GM10248 (cell line): ENCODE results near the gene SEBOX.

Source experiments
- CTCF ChIA-PET: fragments of 300-600 bp; sonication (Branson Sonifier 250); formaldehyde crosslinking; extraction: SDS; loops from one replicate; lab custom pipeline; 2021; ENCODE audit warnings: antibody characterized with exemption; lab: Yijun Ruan, JAX
- POLR2A ChIA-PET: fragments of 350-650 bp; sonication (Branson Sonifier 250); formaldehyde crosslinking; extraction: SDS; loops from one replicate; lab custom pipeline; 2020; ENCODE audit warnings: antibody characterized with exemption; lab: Yijun Ruan, JAX
- DNase-seq: peaks from one replicate; pipeline ENCODE4 v3.0.0; 2012; ENCODE audit errors: extremely low spot score
- TF ChIP-seq, protein P1 (sequence below): IDR thresholded peaks from 2 replicates; pipeline ENCODE4 v1.5.1; 2012; ENCODE audit warnings: mild to moderate bottlenecking, low read depth; ENCODE audit errors: extremely low read depth, missing control alignments, control extremely low read depth

The SEBOX gene

DNA sequence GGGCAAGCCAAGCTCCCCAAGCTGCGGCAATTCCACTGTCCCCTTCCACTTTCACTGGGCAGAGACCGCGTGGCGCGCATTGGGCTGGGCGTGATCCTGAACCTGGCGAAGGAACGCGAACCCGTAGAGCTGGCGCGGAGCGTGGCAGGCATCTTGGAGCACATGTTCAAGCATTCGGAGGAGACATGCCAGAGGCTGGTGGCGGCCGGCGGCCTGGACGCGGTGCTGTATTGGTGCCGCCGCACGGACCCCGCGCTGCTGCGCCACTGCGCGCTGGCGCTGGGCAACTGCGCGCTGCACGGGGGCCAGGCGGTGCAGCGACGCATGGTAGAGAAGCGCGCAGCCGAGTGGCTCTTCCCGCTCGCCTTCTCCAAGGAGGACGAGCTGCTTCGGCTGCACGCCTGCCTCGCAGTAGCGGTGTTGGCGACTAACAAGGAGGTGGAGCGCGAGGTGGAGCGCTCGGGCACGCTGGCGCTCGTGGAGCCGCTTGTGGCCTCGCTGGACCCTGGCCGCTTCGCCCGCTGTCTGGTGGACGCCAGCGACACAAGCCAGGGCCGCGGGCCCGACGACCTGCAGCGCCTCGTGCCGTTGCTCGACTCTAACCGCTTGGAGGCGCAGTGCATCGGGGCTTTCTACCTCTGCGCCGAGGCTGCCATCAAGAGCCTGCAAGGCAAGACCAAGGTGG is 16.3 kb upstream of the SEBOX start:
- DNase-seq = peak; percentile 52
- POLR2A ChIA-PET = no interaction called here
- TF ChIP-seq, protein P1, sequence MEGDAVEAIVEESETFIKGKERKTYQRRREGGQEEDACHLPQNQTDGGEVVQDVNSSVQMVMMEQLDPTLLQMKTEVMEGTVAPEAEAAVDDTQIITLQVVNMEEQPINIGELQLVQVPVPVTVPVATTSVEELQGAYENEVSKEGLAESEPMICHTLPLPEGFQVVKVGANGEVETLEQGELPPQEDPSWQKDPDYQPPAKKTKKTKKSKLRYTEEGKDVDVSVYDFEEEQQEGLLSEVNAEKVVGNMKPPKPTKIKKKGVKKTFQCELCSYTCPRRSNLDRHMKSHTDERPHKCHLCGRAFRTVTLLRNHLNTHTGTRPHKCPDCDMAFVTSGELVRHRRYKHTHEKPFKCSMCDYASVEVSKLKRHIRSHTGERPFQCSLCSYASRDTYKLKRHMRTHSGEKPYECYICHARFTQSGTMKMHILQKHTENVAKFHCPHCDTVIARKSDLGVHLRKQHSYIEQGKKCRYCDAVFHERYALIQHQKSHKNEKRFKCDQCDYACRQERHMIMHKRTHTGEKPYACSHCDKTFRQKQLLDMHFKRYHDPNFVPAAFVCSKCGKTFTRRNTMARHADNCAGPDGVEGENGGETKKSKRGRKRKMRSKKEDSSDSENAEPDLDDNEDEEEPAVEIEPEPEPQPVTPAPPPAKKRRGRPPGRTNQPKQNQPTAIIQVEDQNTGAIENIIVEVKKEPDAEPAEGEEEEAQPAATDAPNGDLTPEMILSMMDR = no peak
- CTCF ChIA-PET = interaction anchor here (0.9 kb wide), 1 partner anchor 166 kb away, joined by 3 read pairs; no protein-coding TSS in a partner anchor

DNA sequence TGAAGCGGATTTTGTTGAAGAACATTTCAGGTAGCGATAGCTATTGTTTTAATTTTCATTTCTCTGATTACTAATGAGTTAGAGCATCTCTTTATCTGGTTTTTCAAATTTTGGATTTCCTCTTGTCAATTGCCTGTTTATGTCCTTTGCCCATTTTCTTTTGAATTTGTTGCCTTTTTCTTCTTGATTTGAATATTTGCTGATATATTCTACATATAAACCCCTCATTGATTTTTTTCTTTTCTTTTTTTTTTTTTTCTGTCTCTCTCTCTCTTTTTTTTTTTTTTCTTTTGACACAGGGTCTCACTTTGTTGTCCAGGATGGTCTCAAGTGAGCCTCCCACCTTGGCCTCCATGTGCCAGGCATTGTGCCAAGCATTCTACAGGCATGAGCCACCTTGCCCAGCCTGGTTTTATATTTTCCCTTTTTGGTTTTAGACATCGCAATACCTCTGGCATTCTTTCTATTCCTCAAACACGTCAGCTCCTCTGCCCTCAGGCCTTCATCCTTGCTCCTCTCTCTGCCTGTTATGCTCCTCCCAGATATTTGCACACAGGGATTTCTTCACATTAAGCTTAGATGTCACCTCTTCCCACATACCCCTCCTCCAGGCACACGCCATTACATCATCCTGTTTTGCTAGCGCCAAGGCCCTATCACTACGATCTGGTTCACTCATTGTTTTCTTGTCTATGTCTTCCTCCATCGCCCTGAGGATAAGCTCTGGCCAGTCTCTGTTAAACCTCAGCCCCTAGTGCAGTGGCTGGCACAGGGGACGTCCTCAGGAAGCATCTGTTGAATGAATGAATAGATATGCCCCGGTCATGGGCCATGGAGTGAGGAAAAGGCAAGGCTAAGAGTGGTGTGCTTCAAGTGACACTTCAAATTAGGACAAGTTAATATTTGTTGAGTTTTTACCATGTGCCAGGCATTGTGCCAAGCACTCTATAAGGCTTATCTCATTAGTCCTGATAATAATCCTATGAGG is 15.1 kb upstream of the SEBOX start:
- ChIA-PET POLR2A (no interaction called here), CTCF (interaction anchor here (0.8 to 1.3 kb wide), 3 partner anchors 12 to 167 kb away, joined by 3 to 4 read pairs (median 3); no protein-coding TSS in a partner anchor)
- DNase-seq = no peak
- TF ChIP-seq, protein P1 = no peak

DNA sequence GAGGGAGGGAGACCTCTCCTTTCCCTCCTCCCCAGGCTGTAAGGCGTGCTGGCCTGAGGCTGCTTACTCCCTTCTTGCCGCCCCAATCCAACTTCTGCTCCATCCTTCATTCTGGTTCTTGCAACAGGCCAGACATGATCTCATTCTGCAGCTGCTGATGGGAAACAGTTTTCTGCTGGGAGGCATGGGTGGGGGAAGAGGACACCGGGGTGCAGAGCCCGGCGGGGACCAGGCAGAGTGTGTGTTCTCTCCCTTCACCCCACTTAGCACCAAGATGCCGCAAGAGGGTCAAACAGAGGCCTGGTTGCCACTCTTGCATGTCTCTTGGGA is 7.9 kb upstream of the SEBOX start:
- TF ChIP-seq, protein P1 = no peak
- ChIA-PET CTCF (interaction anchor here (0.7 kb wide), 1 partner anchor 44 kb away, joined by 3 read pairs; no protein-coding TSS in a partner anchor), POLR2A (no interaction called here)
- no peak for DNase-seq

DNA sequence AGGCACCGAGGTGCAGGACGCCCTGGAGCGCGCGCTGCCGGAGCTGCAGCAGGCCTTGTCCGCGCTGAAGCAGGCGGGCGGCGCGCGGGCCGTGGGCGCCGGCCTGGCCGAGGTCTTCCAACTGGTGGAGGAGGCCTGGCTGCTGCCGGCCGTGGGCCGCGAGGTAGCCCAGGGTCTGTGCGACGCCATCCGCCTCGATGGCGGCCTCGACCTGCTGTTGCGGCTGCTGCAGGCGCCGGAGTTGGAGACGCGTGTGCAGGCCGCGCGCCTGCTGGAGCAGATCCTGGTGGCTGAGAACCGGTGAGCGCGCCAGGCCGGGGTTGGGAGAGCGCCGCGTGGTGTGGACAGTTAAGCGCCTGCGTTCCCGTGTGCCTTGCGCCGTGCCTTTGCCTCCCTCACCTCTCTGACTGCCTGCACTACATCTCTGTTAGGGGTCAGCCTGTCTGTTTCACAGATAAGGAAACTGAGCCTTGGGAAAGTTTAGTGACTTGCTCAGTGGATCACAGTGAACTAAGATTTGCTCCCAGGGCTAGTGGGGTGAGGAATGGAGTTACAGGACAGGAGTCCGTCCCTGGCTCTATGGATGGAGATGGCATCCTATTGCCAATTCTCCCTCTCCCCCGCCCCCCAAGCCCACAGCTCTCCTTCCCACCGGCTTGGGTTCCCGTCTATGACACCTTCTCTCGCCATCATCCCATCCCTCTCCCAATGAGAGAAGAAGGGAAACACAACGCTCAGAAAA is 7.4 kb upstream of the SEBOX start:
- peak; percentile 45 for DNase-seq
- TF ChIP-seq, protein P1 = no peak
- ChIA-PET POLR2A (no interaction called here), CTCF (interaction anchor here (1.4 kb wide), 3 partner anchors 11 to 17 kb away, joined by 3 to 4 read pairs (median 3); no protein-coding TSS in a partner anchor)

DNA sequence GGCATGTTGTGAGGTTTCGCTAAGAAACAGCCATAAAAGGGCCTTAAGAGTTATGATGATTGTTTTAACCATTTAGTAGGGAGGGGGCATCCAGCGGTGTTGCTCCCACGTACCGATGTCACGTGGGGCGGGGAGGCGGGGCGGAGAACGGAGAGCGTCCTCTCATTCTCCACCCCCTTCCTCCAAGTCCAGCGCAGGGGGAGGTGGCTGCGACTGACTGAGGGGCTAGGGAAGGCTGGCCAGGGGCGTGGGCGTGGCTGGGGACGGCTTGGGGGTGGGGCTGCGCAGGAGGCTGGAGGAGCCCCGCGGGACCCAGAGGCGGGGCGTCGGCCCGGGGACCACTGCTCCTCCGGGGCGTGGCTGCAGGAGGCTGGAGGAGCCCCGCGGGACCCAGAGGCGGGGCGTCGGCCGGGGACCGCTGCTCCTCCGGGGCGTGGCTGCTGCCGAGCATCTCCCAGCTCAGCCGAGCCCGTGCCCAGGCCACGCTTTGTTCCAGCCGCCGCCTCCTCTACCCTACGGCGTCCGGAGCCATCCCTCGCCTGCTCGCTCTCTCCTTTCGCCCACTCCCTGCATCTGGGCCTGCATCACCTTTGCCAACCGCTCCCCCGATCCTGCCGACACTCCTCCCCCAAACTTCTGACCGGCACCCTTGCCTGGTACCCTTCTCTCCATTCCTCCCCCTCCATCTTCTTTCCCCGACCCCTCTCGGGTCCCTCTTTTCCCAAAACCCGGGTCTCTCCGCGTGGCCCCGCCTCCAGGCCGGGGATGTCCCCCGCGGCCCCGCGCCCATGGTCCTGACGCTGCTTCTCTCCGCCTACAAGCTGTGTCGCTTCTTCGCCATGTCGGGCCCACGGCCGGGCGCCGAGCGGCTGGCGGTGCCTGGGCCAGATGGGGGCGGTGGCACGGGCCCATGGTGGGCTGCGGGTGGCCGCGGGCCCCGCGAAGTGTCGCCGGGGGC is 6.5 kb upstream of the SEBOX start, which contains the start of gene SARM1:
SARM1 (plus strand) TSS at position 450 of the 958 bp plus-strand sequence; CDS start at position 789, 339 bp downstream.
- DNase-seq = peak; percentile 92
- TF ChIP-seq, protein P1 = no peak
- ChIA-PET CTCF (interaction anchor here (1.0 to 1.8 kb wide), 5 partner anchors 10 to 45 kb away, joined by 3 to 5 read pairs (median 3); no protein-coding TSS in a partner anchor), POLR2A (no interaction called here)
